ENCODE data around the gene CEP85L. TPM values are rescaled to one million over a fixed set of nuclear protein-coding genes. Genes with fewer than 3 reads are reported as not detected.
A peak's percentile ranks its signal among the peaks of the same experiment; 100 is the strongest.

CEP85L gene
- total and polyA plus RNA-seq, 2 donors (not counting 1 experiment from before 2014, with no cell fraction given): 7.3 to 22.0 TPM

DNA sequence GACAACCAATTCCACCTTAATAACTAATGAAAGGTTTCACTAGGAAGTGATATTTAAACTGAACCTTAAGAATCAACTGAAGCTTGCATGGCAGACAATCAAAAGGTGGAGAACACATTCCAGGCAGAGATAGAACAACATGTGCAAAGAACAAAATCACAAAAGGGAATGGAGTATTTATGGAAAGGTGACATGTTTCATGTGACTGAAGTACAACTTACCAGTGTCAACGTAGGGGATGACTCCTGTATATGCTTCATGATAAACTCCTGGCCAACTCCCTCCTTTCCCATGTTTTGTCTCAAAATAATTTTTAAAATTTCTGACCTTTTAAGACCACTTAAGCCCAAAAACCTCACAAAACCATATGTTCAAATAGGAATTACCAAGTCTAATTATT is 96.7 kb downstream of the CEP85L start:
- Histone ChIP-seq H3K4me1 (ENCODE audit: control insufficient read depth, extremely low read depth, insufficient read depth, low read length) (peaks cover 8% of the 10 kb centered on the region), H2AFZ (ENCODE audit: low read length) (no peak overlapping the region), H3K4me2 (ENCODE audit: extremely low read depth, insufficient read depth, low read length) (no peak overlapping the region), H3K27me3 (ENCODE audit: control insufficient read depth, insufficient read depth, low read length) (no peaks in the 10 kb centered on the region), H4K20me1 (ENCODE audit: control insufficient read depth, extremely low read depth, insufficient read depth, low read length) (no peaks in the 10 kb centered on the region), H3K9me3 (ENCODE audit: control insufficient read depth, insufficient read depth, low read depth, low read length) (no peaks in the 10 kb centered on the region), H3K27ac (ENCODE audit: insufficient read depth, low read length) (no peak overlapping the region), H3K79me2 (ENCODE audit: control insufficient read depth, insufficient read depth, low read length) (peaks cover under 1% of the 10 kb centered on the region), H3K9ac (ENCODE audit: insufficient read depth, low read length) (no peak overlapping the region), H3K36me3 (ENCODE audit: control insufficient read depth, insufficient read depth, low read length) (no peaks in the 10 kb centered on the region), H3K4me3 (replicated peaks in 1 of 4; ENCODE audit: control extremely low read depth in 1 of 4, insufficient read depth in 1 of 4, low read depth in 3 of 4, low read length in 4 of 4) (no peak overlapping the region)
- no peak for DNase-seq (ENCODE audit: low read depth in 2 of 2)
- TF ChIP-seq, protein P1, sequence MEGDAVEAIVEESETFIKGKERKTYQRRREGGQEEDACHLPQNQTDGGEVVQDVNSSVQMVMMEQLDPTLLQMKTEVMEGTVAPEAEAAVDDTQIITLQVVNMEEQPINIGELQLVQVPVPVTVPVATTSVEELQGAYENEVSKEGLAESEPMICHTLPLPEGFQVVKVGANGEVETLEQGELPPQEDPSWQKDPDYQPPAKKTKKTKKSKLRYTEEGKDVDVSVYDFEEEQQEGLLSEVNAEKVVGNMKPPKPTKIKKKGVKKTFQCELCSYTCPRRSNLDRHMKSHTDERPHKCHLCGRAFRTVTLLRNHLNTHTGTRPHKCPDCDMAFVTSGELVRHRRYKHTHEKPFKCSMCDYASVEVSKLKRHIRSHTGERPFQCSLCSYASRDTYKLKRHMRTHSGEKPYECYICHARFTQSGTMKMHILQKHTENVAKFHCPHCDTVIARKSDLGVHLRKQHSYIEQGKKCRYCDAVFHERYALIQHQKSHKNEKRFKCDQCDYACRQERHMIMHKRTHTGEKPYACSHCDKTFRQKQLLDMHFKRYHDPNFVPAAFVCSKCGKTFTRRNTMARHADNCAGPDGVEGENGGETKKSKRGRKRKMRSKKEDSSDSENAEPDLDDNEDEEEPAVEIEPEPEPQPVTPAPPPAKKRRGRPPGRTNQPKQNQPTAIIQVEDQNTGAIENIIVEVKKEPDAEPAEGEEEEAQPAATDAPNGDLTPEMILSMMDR (conservative IDR thresholded peaks at IDR 0.05 in 1 of 2, IDR thresholded peaks at IDR 0.05 in 1 of 2; ENCODE audit: low read depth in 1 of 2, low read length in 2 of 2): no peak
- no peak for TF ChIP-seq EZH2 (IDR thresholded peaks at IDR 0.05; ENCODE audit: low read length, missing control alignments)

DNA sequence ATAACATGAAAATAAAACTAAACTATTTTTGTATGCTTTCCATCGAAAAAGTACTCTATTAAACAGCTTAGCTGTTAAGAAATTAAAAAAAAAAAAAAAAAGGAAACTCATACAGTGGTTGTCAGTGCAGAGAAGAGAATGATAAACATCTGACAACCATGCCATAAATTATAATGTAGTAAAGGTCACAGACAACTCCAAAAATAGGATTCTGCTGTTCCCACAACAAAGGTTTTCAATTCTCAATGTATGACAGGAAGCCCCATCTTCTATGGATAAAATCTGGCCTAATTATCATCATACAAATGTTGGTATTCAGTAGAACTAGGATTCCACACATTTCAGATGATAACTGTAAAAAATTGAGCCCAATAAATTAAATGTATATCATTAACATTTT is 98.3 kb downstream of the CEP85L start:
- no peak overlapping the region for H3K4me2 ChIP-seq (ENCODE audit: extremely low read depth, insufficient read depth, low read length)
- no peak overlapping the region for H3K27ac ChIP-seq (ENCODE audit: insufficient read depth, low read length)
- peaks cover 7% of the 10 kb centered on the region for H3K4me1 ChIP-seq (ENCODE audit: control insufficient read depth, extremely low read depth, insufficient read depth, low read length)
- H3K36me3 ChIP-seq (ENCODE audit: control insufficient read depth, insufficient read depth, low read length): no peaks in the 10 kb centered on the region
- TF ChIP-seq, protein P1 (conservative IDR thresholded peaks at IDR 0.05 in 1 of 2, IDR thresholded peaks at IDR 0.05 in 1 of 2; ENCODE audit: low read depth in 1 of 2, low read length in 2 of 2): no peak
- TF ChIP-seq EZH2 (IDR thresholded peaks at IDR 0.05; ENCODE audit: low read length, missing control alignments): no peak
- DNase-seq (ENCODE audit: low read depth in 2 of 2): no peak
- H4K20me1 ChIP-seq (ENCODE audit: control insufficient read depth, extremely low read depth, insufficient read depth, low read length): no peaks in the 10 kb centered on the region
- H3K79me2 ChIP-seq (ENCODE audit: control insufficient read depth, insufficient read depth, low read length): peaks cover 1% of the 10 kb centered on the region
- no peak overlapping the region for H2AFZ ChIP-seq (ENCODE audit: low read length)
- H3K27me3 ChIP-seq (ENCODE audit: control insufficient read depth, insufficient read depth, low read length): no peaks in the 10 kb centered on the region
- no peak overlapping the region for H3K4me3 ChIP-seq (replicated peaks in 1 of 4; ENCODE audit: control extremely low read depth in 1 of 4, insufficient read depth in 1 of 4, low read depth in 3 of 4, low read length in 4 of 4)
- no peaks in the 10 kb centered on the region for H3K9me3 ChIP-seq (ENCODE audit: control insufficient read depth, insufficient read depth, low read depth, low read length)
- no peak overlapping the region for H3K9ac ChIP-seq (ENCODE audit: insufficient read depth, low read length)

DNA sequence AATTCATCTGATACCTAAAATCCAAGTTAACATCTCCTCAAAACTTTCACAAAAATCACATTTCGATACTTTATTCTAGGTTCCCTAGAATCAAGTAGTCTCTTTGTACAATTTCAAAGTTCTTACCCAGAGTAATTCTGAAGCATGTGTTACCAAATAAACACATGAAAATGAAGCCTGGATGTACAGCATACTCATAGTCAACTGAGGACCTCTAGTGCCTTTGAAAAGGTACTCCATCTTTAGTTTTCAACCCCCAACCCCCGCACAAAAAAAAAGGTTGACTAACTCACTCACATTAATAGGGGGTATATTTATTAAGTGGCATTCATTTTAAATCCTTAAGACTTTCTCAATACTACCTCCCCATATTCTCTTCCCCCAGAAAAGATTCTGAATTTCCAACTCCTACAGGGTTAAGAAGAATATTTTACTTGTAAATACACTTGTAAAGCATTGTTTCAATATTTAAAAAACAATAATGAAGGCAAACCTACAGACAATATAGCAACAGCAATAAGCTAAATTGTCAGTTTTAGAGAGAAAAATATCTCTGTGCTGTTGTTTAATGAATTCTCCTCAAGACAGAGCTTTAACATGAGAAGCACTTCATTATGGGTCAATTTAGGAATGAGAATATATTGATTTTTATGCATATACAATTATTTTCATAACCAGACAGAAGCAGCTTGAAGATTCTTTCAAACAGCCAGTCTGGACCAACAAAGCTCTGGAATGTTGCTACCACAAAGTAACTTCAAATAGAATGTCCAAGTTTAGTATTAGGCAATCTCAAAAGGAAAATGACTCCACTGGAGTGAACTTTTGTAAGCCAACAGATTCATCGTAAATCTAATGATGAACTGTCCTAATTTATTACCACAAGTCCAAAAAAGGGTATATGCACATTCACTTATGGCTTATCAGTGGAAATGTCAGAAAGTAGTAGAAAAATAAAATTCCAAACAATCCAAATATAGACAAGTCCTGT is 100.0 kb downstream of the CEP85L start:
- Histone ChIP-seq H3K9ac (ENCODE audit: insufficient read depth, low read length) (no peak overlapping the region), H3K4me1 (ENCODE audit: control insufficient read depth, extremely low read depth, insufficient read depth, low read length) (peaks cover 7% of the 10 kb centered on the region), H3K79me2 (ENCODE audit: control insufficient read depth, insufficient read depth, low read length) (peaks cover 1% of the 10 kb centered on the region), H3K4me3 (replicated peaks in 1 of 4; ENCODE audit: control extremely low read depth in 1 of 4, insufficient read depth in 1 of 4, low read depth in 3 of 4, low read length in 4 of 4) (no peak overlapping the region), H3K4me2 (ENCODE audit: extremely low read depth, insufficient read depth, low read length) (peak overlapping the region; percentile 46), H4K20me1 (ENCODE audit: control insufficient read depth, extremely low read depth, insufficient read depth, low read length) (peaks cover 2% of the 10 kb centered on the region), H3K27ac (ENCODE audit: insufficient read depth, low read length) (no peak overlapping the region), H3K36me3 (ENCODE audit: control insufficient read depth, insufficient read depth, low read length) (no peaks in the 10 kb centered on the region), H2AFZ (ENCODE audit: low read length) (no peak overlapping the region), H3K27me3 (ENCODE audit: control insufficient read depth, insufficient read depth, low read length) (no peaks in the 10 kb centered on the region), H3K9me3 (ENCODE audit: control insufficient read depth, insufficient read depth, low read depth, low read length) (no peaks in the 10 kb centered on the region)
- TF ChIP-seq, protein P1 (conservative IDR thresholded peaks at IDR 0.05 in 1 of 2, IDR thresholded peaks at IDR 0.05 in 1 of 2; ENCODE audit: low read depth in 1 of 2, low read length in 2 of 2): peak; percentile 62 to 63
- TF ChIP-seq EZH2 (IDR thresholded peaks at IDR 0.05; ENCODE audit: low read length, missing control alignments): no peak
- DNase-seq (ENCODE audit: low read depth in 2 of 2): peak; percentile 77 to 83

Data from fibroblast of lung (primary cell).